Stimulated activated CD8-positive, alpha-beta memory T cell treated with anti-CD3 and anti-CD28 coated beads, Interleukin-4, amount 100 ng/mL, for 1 hour (primary cell): Measurements from ENCODE around the gene JOSD2.
"Not testable (repeated sequence)": the region's sequence is repeated elsewhere in the genome, so short reads cannot be mapped to it uniquely, and the experiment has no call there.

ENCODE experiments used
- DNase-seq, 2 donors: peaks; one replicate each; pipeline ENCODE4 v3.0.0-alpha.2; 2020; ENCODE audit warnings: low read depth in 2 of 2, low spot score in 1 of 2

JOSD2 gene

GRCh38 chr19:50547385-50548190, 36.6 kb upstream of the JOSD2 start:
- no peak for DNase-seq

DNA sequence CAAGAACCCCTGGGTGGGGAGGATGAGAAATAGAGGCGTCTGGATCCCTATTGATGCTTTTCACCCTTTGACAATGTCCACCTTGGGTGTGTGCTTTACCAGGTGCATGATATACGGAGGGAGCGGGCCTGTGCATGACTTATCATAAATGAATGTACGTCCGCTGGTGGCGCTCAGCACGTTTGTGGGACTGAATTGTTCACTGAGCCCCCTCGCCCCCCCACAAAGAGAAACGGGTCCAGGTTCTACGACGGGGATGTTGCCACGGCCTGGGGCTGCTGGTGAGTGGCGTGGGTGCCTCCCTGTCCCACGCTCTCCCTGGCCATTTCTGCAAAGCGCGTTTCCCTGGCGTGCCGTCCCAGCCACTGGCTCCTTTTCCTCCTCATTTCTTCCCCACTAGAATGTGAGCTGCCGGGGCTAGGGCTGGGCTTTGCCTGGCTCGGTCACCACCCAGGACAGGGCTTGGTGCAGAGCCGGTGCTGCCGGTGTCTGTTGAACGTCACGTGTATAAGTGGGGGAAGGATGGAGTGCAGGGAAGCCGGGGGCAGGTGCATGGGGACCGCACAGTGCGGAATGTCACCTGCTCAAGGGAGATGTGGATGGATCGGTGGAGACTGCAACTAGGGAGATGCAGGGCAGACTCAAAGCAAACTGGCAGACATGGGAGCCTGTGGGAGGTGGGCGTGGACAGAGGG, 35.7 kb upstream of the JOSD2 start:
- DNase-seq = no peak

DNA sequence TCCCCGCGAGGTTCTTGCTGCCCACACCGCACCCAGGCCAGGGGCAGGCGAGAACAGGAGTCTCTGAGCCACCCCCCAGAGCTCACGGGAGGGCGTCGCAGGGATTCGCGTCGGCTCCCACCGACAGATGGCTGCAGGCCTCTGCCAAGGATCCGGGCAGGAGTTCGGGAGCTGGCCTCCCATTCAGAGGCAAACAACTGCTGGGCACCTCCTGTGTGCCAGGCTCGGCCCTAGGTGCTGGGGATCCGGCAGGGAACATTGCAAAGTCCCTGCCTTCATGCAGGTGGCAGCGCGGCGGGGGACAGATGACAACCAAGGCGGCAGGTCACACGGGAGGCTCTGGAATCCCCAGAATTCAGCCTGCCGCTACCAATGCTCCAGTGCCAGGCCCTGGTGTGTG, 32.0 kb upstream of the JOSD2 start:
- no peak for DNase-seq

DNA sequence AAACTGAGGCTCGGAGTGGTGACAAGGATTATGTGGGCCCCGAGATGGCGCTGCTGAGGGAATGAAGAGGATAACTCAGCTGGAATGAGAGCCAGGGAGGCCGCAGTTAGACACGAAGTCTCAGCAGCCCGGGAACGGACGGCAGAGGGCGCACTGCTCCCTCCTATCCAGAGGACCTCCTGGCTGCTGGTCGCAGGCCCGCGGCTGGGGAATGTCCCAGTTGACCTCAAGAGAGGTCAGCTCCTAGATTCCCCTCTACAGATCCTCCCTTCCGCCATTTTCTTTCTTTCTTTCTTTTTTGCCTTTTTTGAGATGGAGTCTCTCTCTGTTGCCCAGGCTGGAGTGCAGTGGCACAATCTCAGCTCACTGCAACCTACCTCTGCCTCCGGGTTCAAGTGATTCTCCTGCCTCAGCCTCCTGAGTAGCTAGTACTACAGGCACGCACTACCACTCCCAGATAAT, 26.8 kb upstream of the JOSD2 start:
- DNase-seq = peak; percentile 18 to 24

GRCh38 chr19:50537306-50537685, 26.3 kb upstream of the JOSD2 start:
- no peak for DNase-seq

DNA sequence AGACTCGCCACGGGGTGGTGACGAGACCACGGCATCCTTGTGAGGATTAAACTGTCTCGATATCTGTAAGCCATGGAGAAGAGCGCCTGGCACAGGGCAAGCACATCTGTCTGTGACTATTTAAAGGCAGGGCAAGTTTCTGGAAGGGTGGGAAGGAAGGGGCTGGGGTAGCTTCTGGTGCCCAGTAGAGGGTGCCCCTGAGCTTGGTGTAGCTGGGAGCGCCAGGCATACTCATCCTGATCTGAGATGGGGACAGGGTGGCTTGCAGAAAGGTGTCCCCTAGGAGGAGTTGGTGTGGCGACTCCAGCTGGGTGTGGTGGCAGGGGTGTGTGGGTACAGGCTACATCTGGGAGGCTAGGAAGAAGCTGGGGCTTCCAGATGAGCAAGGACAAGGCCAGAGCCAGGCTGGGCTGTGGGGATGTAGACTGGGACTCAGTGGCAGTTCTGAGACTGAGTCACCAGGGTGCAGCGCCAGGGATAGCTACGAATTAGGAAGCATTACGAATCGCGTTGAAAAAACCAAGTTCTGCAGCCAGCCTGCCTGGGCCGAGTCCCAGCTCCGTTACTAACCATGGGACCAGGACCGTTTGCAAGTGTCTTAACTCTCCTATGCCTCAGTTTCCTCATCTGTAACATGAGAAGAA, 25.8 kb upstream of the JOSD2 start:
- no peak for DNase-seq

- no peak for DNase-seq
Observed at GRCh38 chr19:50535672-50536187, 24.7 kb upstream of the JOSD2 start.

- DNase-seq = no peak
Observed at GRCh38 chr19:50534478-50534877, 23.5 kb upstream of the JOSD2 start.

DNA sequence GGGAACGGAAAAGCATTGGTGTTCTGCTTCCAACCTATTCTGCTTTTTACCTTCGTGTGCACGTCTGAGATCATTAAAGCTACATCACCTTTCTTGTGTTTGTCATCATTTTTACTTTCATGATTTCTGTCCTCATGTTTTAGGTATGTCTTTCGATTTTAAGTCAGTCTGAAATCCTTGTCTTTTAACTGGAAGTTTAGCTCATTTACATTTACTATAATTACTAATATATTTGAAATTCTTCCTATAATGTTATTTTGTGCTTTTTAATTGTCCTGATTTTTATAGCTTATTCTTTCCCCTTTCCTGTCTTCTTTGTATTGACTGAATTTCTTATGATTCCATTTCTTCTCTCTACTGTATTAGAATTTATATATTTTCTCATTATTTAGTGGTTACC, 22.0 kb upstream of the JOSD2 start:
- DNase-seq = no peak

- DNase-seq = no peak
Observed at GRCh38 chr19:50531171-50531612, 20.2 kb upstream of the JOSD2 start.

- not testable (repeated sequence) for DNase-seq
Observed at GRCh38 chr19:50528052-50528451, 17.1 kb upstream of the JOSD2 start.

DNA sequence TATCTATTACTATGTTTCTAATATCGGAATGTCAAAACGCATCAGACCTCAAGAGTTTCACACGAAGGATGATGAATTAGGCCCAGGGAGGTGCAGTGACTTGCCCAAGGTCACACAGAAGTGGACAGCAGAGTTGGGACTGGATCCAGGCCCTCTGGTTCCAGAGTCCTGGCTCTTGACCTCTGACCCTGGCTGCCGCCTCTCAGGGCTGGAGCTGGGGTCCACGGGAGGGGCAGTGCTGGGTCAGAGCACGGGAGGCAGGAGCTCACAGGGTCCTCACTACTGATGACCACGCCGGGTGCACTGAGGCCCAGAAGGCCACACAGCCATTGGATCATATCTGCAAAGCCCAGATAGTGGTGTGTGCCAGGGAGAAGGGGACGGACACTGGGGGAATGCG, 11.9 kb upstream of the JOSD2 start:
- DNase-seq = no peak

- DNase-seq = no peak
Observed at GRCh38 chr19:50520822-50521465, 10.0 kb upstream of the JOSD2 start.

DNA sequence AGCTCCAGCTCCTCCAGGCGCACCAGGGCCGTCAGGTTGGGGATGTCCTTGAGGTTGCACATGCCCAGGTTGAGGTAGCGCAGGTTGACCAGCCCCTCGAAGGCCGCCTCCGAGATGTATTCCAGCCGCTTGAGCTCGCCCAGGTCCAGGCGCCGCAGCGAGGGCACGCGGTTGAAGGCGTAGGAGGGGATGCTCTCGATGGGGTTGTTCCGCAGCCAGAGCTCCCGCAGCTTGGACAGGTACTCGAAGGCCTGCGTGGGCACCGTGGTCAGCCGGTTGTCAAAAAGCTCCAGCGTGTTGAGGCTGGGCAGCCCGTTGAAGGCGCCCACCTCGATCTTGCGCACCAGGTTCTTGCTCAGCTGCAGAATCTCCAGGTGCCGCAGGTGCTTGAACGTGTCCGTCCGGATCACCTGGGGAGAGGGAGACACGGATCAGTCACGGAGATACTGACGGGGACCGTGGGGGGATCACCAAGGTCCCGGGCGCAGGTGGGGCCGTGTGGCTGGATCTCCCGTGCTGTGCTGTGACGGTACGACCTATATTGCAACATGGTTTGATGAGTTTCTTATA, 8.1 kb upstream of the JOSD2 start:
- DNase-seq = no peak

GRCh38 chr19:50518091-50519005, 7.4 kb upstream of the JOSD2 start:
- no peak for DNase-seq

DNA sequence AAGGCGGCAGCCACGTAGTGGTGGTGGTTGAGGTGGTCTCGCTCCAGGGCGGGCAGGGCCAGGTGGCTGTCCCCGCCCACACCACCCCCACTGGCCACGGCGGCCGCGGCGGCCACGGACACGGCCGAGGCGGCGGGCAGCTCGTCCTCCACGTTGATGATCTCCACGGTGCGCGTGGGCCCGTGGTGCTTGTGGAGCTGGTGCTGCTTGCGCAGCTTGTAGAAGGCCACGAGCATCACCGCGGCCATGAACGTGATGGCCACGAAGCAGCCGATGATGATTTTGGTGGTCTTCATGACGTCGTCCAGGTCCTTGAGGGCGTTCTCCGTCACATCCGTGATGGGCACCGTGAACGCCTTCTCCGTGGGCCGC, 6.7 kb upstream of the JOSD2 start:
- DNase-seq = no peak

- DNase-seq = no peak
Observed at GRCh38 chr19:50516964-50517703, 6.1 kb upstream of the JOSD2 start.

DNA sequence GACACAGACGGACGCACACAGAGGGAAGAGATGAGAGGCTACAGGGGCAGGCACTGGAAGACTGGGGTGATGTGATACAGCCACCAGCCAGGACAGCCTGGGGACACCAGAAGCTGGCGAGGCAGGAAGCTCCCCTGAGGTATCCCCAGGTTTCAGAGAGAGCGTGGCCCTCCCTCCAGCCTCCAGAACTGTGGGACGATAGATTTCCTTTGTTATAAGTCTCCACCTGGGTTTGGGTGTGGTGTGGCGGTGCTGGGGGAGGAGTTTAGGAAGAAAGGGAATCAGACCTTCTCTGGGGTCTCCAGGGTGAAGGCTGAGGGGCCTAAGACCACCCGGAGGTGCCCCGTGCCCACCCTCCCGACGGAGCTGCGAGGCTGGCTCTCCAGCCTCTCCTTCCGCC, 5.5 kb upstream of the JOSD2 start:
- DNase-seq = no peak

- no peak for DNase-seq
Observed at GRCh38 chr19:50515168-50515561, 4.2 kb upstream of the JOSD2 start.
